Glutamatergic neuron (in vitro differentiated cells): ENCODE data around the gene PLA2G4F. TPM values are rescaled to one million over a fixed set of nuclear protein-coding genes. Genes with fewer than 3 reads are reported as not detected.

Experiments
- DNase-seq: peaks from one replicate; pipeline ENCODE4 v3.0.0; 2022
- H3K27ac Mint-ChIP-seq: one replicate; pipeline ENCODE4 v1.8.0; 2020; ENCODE audit warnings: mild to moderate bottlenecking, mixed read lengths, inconsistent platforms; ENCODE audit not compliant: unreplicated experiment
- H3K27me3 Mint-ChIP-seq: one replicate; pipeline ENCODE4 v1.8.0; 2020; ENCODE audit warnings: mild to moderate bottlenecking, moderate library complexity, mixed read lengths, inconsistent platforms; ENCODE audit not compliant: unreplicated experiment
- H3K36me3 Mint-ChIP-seq: one replicate; pipeline ENCODE4 v1.8.0; 2020; ENCODE audit warnings: mild to moderate bottlenecking, mixed read lengths, inconsistent platforms; ENCODE audit not compliant: unreplicated experiment
- H3K4me1 Mint-ChIP-seq: one replicate; pipeline ENCODE4 v1.8.0; 2020; ENCODE audit warnings: mild to moderate bottlenecking, low read depth, mixed read lengths, inconsistent platforms; ENCODE audit not compliant: unreplicated experiment
- H3K4me3 Mint-ChIP-seq: one replicate; pipeline ENCODE4 v1.8.0; 2020; ENCODE audit warnings: mild to moderate bottlenecking, mixed read lengths, inconsistent platforms; ENCODE audit not compliant: unreplicated experiment
- H3K9me3 Mint-ChIP-seq: one replicate; pipeline ENCODE4 v1.8.0; 2020; ENCODE audit warnings: mild to moderate bottlenecking, moderate library complexity, mixed read lengths, inconsistent platforms; ENCODE audit not compliant: unreplicated experiment
- CTCF ChIP-seq: fragments of 200-600 bp; sonication (generic); IDR thresholded peaks from one replicate; pipeline ENCODE4 v1.5.0; 2021; ENCODE audit not compliant: partially characterized antibody, unreplicated experiment
- total RNA-seq: library from RNA; stranded (reverse); fragmentation: NEBNext Ultra II Directional; extraction: Animal tissue kit (Norgen Biotek cat#: 25700); gene quantifications from one replicate; pipeline ENCODE4 v1.2.1, GENCODE V29; 2021; ENCODE audit not compliant: unreplicated experiment

The PLA2G4F gene
- total RNA-seq, 1 donor from 2014 or later: not detected

- DNase-seq: no peak
- no peaks in the 10 kb centered on the region for H3K4me1 Mint-ChIP-seq
- H3K27ac Mint-ChIP-seq: no peak overlapping the region
- H3K9me3 Mint-ChIP-seq: no peaks in the 10 kb centered on the region
- no peaks in the 10 kb centered on the region for H3K27me3 Mint-ChIP-seq
- no peak overlapping the region for H3K4me3 Mint-ChIP-seq
- H3K36me3 Mint-ChIP-seq: no peaks in the 10 kb centered on the region
- TF ChIP-seq CTCF: no peak
Observed at GRCh38 chr15:42171122-42171521, 14.7 kb upstream of the PLA2G4F start.

GRCh38 chr15:42166225-42166940 lies 9.9 kb upstream of the PLA2G4F start:
- no peaks in the 10 kb centered on the region for H3K9me3 Mint-ChIP-seq
- no peaks in the 10 kb centered on the region for H3K27me3 Mint-ChIP-seq
- TF ChIP-seq CTCF: no peak
- no peaks in the 10 kb centered on the region for H3K4me1 Mint-ChIP-seq
- no peak for DNase-seq
- H3K36me3 Mint-ChIP-seq: no peaks in the 10 kb centered on the region
- no peak overlapping the region for H3K27ac Mint-ChIP-seq
- H3K4me3 Mint-ChIP-seq: no peak overlapping the region

- Mint-ChIP-seq H3K4me1 (no peaks in the 10 kb centered on the region), H3K36me3 (no peaks in the 10 kb centered on the region), H3K4me3 (no peak overlapping the region), H3K9me3 (no peaks in the 10 kb centered on the region), H3K27ac (no peak overlapping the region), H3K27me3 (no peaks in the 10 kb centered on the region)
- TF ChIP-seq CTCF: no peak
- no peak for DNase-seq
Observed at GRCh38 chr15:42165106-42165505, 8.7 kb upstream of the PLA2G4F start.

GRCh38 chr15:42163947-42164550 lies 7.6 kb upstream of the PLA2G4F start:
- no peaks in the 10 kb centered on the region for H3K9me3 Mint-ChIP-seq
- no peak overlapping the region for H3K4me3 Mint-ChIP-seq
- H3K27ac Mint-ChIP-seq: no peak overlapping the region
- H3K36me3 Mint-ChIP-seq: no peaks in the 10 kb centered on the region
- H3K27me3 Mint-ChIP-seq: peaks cover 2% of the 10 kb centered on the region
- DNase-seq: no peak
- H3K4me1 Mint-ChIP-seq: no peaks in the 10 kb centered on the region
- TF ChIP-seq CTCF: no peak

- no peak for DNase-seq
- Mint-ChIP-seq H3K9me3 (no peaks in the 10 kb centered on the region), H3K27me3 (peaks cover 2% of the 10 kb centered on the region), H3K4me3 (no peak overlapping the region), H3K36me3 (no peaks in the 10 kb centered on the region), H3K4me1 (no peaks in the 10 kb centered on the region), H3K27ac (no peak overlapping the region)
- TF ChIP-seq CTCF: no peak
Observed at GRCh38 chr15:42163291-42163690, 6.9 kb upstream of the PLA2G4F start.
